Ovary (tissue), 3 donors: Measurements from ENCODE around the gene DMKN.

Experiments
- EP300 ChIP-seq: sonication (generic); formaldehyde crosslinking; IDR thresholded peaks from one replicate; pipeline ENCODE4 v1.6.1; 2017; ENCODE audit warnings: antibody characterized with exemption
- POLR2A ChIP-seq: fragments of 450-650 bp; IDR thresholded peaks from one replicate; pipeline ENCODE4 v1.6.1; 2017; ENCODE audit warnings: antibody characterized with exemption, mild to moderate bottlenecking, moderate library complexity
- TF ChIP-seq, protein P1 (sequence below), 3 donors: fragments of 450-650 bp in 2 of 3; fragments of 200-600 bp in 1 of 3; IDR thresholded peaks; one replicate each; pipeline versions ENCODE4 v1.5.1 to v1.8.0; 2016 to 2022; ENCODE audit warnings: antibody characterized with exemption in 3 of 3, mild to moderate bottlenecking in 1 of 3
- donor health status: DM: no; HTN: no; CAD: no.

DNA sequence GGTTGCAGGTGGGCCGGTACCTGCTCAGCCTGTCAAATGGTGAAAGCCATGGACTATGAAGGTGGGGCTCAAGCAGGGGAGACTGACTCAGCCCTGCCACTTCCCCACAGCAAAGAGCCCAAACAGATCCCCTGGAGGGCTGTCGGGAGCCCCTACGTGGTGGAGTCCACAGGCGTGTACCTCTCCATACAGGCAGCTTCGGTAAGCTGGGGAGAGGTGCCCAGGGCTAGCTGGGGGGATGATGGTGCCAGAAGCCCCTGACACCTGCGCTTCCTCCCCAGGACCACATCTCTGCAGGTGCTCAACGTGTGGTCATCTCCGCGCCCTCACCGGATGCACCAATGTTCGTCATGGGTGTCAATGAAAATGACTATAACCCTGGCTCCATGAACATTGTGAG is 28.8 kb upstream of the DMKN start:
- TF ChIP-seq, protein P1, sequence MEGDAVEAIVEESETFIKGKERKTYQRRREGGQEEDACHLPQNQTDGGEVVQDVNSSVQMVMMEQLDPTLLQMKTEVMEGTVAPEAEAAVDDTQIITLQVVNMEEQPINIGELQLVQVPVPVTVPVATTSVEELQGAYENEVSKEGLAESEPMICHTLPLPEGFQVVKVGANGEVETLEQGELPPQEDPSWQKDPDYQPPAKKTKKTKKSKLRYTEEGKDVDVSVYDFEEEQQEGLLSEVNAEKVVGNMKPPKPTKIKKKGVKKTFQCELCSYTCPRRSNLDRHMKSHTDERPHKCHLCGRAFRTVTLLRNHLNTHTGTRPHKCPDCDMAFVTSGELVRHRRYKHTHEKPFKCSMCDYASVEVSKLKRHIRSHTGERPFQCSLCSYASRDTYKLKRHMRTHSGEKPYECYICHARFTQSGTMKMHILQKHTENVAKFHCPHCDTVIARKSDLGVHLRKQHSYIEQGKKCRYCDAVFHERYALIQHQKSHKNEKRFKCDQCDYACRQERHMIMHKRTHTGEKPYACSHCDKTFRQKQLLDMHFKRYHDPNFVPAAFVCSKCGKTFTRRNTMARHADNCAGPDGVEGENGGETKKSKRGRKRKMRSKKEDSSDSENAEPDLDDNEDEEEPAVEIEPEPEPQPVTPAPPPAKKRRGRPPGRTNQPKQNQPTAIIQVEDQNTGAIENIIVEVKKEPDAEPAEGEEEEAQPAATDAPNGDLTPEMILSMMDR (IDR thresholded peaks at IDR 0.05), result no peak
- TF ChIP-seq POLR2A, result no peak
- TF ChIP-seq EP300, result no peak
